ENCODE measurements around the gene FRAS1. TPM values are rescaled to one million over a fixed set of nuclear protein-coding genes. Genes with fewer than 3 reads are reported as not detected.
"Not testable (repeated sequence)": the region's sequence is repeated elsewhere in the genome, so short reads cannot be mapped to it uniquely, and the experiment has no call there.

FRAS1 gene
- total and polyA plus RNA-seq, 2 donors (not counting 1 experiment from before 2014, with no cell fraction given), result 0.03 to 0.12 TPM

- H4K20me1 ChIP-seq (ENCODE audit: control insufficient read depth, insufficient read depth, low read length, poor library complexity, severe bottlenecking); H3K9me3 Mint-ChIP-seq (ENCODE audit: insufficient read depth); H3K27ac ChIP-seq (ENCODE audit: low read length in 2 of 2); CTCF ChIA-PET; POLR2A ChIA-PET; H3K4me3 Mint-ChIP-seq; H3K9ac ChIP-seq (ENCODE audit: low read length); intact Hi-C loops (cut with micrococcal nuclease); H3K27ac Mint-ChIP-seq; H3K9me3 ChIP-seq (ENCODE audit: control extremely low read depth in 1 of 3, control insufficient read depth in 2 of 3, insufficient read depth in 1 of 3, low read length in 2 of 3); H3K4me3 ChIP-seq (ENCODE audit: control extremely low read depth in 1 of 5, extremely low read depth in 1 of 5, insufficient read depth in 1 of 5, low read depth in 2 of 5, low read length in 4 of 5); H2AFZ ChIP-seq (ENCODE audit: insufficient read depth, low read depth, low read length, poor library complexity, severe bottlenecking); H3K4me2 ChIP-seq (replicated peaks; ENCODE audit: low read depth, low read length, poor library complexity, severe bottlenecking); DNase-seq; H3K36me3 ChIP-seq (replicated peaks in 1 of 2; ENCODE audit: control extremely low read depth in 1 of 2, control insufficient read depth in 1 of 2, extremely low read depth in 1 of 2, insufficient read depth in 2 of 2, low read length in 1 of 2); H3K79me2 ChIP-seq (ENCODE audit: control insufficient read depth, insufficient read depth, low read length); ATAC-seq (ENCODE audit: low read depth): not testable (repeated sequence)
- Histone ChIP-seq H3K27me3 (replicated peaks in 1 of 4; ENCODE audit: control extremely low read depth in 1 of 4, control insufficient read depth in 3 of 4, insufficient read depth in 4 of 4, low read length in 3 of 4) (peaks cover 0 to 36% (median 24%) of the 10 kb centered on the region in 4 experiments), H3K4me1 (ENCODE audit: control insufficient read depth in 2 of 2, insufficient read depth in 2 of 2, low read length in 2 of 2) (peaks cover 18 to 21% of the 10 kb centered on the region in 2 donors)
- Mint-ChIP-seq H3K4me1 (peaks cover 20% of the 10 kb centered on the region), H3K27me3 (peaks cover 35% of the 10 kb centered on the region)
- no CpG with 5 or more reads among the region's 4 CpGs for WGBS (ENCODE audit: insufficient coverage)
These were observed 491.8 kb downstream of the FRAS1 start for GRCh38 chr4:78548889-78549288.

GRCh38 chr4:78551420-78552351 lies 494.6 kb downstream of the FRAS1 start, which contains the start of gene ANXA3:
Gene ANXA3, plus strand, starts transcription at chr4:78551770. Its CDS starts 2,704 bp downstream, at chr4:78554474.
- CTCF ChIA-PET, result no interaction called here
- peaks cover 0 to 36% (median 24%) of the 10 kb centered on the region in 4 experiments for H3K27me3 ChIP-seq (replicated peaks in 1 of 4; ENCODE audit: control extremely low read depth in 1 of 4, control insufficient read depth in 3 of 4, insufficient read depth in 4 of 4, low read length in 3 of 4)
- no peaks in the 10 kb centered on the region for H4K20me1 ChIP-seq (ENCODE audit: control insufficient read depth, insufficient read depth, low read length, poor library complexity, severe bottlenecking)
- Mint-ChIP-seq H3K9me3 (ENCODE audit: insufficient read depth) (no peaks in the 10 kb centered on the region), H3K4me3 (peak within 1 kb of the TSS; percentile 84), H3K4me1 (peaks cover 20% of the 10 kb centered on the region), H3K27me3 (peaks cover 45% of the 10 kb centered on the region), H3K27ac (peak within 1 kb of the TSS; percentile 22)
- ATAC-seq (ENCODE audit: low read depth) (peak; percentile 54), DNase-seq (peak; percentile 48)
- POLR2A ChIA-PET, result no interaction called here
- peak within 1 kb of the TSS; percentile 96 for H3K4me2 ChIP-seq (replicated peaks; ENCODE audit: low read depth, low read length, poor library complexity, severe bottlenecking)
- no peaks in the 10 kb centered on the region for H3K79me2 ChIP-seq (ENCODE audit: control insufficient read depth, insufficient read depth, low read length)
- 6% methylated on average over 59 of the region's 65 CpGs for WGBS (ENCODE audit: insufficient coverage)
- TF ChIP-seq EZH2 (IDR thresholded peaks at IDR 0.05; ENCODE audit: borderline replicate concordance, insufficient read depth, low read depth, low read length, poor library complexity, severe bottlenecking) (no peak), CTCF (IDR thresholded peaks at IDR 0.05) (no peak)
- peak within 1 kb of the TSS; percentile 68 for H3K9ac ChIP-seq (ENCODE audit: low read length)
- peak within 1 kb of the TSS in 1 of 2 donors; percentile 26 for H3K27ac ChIP-seq (ENCODE audit: low read length in 2 of 2)
- intact Hi-C loops (cut with micrococcal nuclease), result no loop called here
- peak within 1 kb of the TSS; percentile 84 for H2AFZ ChIP-seq (ENCODE audit: insufficient read depth, low read depth, low read length, poor library complexity, severe bottlenecking)
- peaks cover 0 to 3% (median 0%) of the 10 kb centered on the region in 3 donors for H3K9me3 ChIP-seq (ENCODE audit: control extremely low read depth in 1 of 3, control insufficient read depth in 2 of 3, insufficient read depth in 1 of 3, low read length in 2 of 3)
- H3K4me3 ChIP-seq (ENCODE audit: control extremely low read depth in 1 of 5, extremely low read depth in 1 of 5, insufficient read depth in 1 of 5, low read depth in 2 of 5, low read length in 4 of 5), result peak within 1 kb of the TSS; percentile 32 to 81 (median 62)
- peaks cover 18 to 21% of the 10 kb centered on the region in 2 donors for H3K4me1 ChIP-seq (ENCODE audit: control insufficient read depth in 2 of 2, insufficient read depth in 2 of 2, low read length in 2 of 2)
- H3K36me3 ChIP-seq (replicated peaks in 1 of 2; ENCODE audit: control extremely low read depth in 1 of 2, control insufficient read depth in 1 of 2, extremely low read depth in 1 of 2, insufficient read depth in 2 of 2, low read length in 1 of 2), result no peaks in the 10 kb centered on the region
